Measurements from ENCODE around the gene LUC7L2.
"Not testable (repeated sequence)": the region's sequence is repeated elsewhere in the genome, so short reads cannot be mapped to it uniquely, and the experiment has no call there.

Gene LUC7L2

DNA sequence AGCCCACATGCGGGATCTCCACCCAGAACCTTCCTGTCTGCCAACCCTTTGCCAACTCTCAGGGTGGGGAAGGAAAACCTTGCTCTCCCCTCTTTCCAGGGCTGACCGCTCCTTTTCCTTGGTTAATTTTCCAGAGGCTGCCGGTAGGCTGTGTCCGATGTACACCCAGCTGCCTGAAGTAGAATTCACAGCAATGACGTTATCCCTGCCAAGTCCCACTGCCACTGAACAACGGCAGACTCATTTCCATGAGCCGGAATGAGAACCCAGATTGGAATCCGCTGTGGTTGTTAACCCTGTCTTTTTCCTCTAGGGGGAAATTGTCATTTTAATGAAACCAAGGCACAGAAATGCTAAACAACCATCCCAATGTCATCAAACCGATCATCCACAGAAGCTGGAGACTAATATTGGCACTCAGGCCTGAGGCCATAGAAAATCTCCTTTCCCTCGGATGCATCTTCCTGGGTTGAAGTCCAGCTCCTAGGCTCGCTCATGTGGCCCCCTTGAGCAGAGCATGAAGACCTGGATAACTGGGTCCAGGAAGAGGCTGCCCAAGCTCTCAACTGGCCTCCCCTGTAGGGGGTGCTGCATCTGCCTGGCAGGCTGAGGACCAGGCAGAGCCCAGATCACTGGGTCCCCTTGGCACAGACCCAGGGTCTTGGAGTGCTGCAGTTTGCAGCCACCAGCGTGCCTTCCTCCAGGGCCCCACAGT, 93.4 kb downstream of the LUC7L2 start:
- DNase-seq, result no peak

DNA sequence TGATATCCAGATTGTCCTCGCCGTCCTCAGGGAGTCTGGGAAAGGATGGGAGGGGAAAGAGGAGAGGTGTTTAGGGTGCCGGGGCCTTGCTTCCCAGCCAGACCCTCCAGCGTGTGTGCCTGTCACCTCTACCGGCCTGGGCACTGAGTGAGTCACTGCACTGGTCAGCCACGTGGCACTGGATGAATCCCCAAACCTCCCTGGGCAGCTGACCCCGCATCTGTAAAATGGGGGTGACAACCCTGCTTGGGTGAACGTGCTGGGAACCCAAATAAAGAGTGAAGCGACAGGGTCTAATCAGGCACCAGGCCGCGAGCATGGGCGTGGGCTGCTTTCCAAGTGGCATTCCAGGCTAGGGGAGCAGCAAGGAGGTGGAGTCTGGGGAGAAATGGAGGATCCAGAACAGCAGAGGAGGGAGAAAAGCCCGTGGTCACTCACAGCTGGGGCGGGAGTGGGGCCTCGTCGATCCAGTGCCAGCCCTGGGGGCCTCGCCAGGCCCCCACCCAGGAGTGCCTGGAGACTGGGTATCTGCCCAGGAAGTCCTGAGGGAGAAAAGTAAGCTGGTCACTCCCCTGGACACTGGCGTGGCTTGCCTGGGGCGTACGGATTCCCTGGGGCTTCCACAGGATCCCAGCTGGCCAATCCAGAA, 94.1 kb downstream of the LUC7L2 start:
- DNase-seq, result no peak

DNA sequence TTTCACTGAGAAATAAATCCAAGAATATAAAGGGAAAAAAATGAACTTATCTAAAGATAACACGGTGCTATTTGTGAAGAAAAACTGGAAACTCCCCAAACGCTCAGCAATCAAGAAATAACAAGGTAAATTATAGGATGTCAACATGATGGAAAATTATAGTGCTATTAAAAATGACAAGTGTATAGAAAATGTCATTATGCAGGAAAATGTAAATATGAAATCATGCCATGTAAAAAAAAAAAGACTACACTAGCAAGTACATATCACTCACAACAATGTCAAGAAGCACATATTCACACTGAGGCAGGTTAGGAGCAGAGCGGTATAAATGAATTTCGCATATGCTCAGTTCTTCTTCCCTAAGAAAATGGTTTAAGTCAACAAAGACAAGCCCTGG, 96.1 kb downstream of the LUC7L2 start:
- DNase-seq, result no peak

DNA sequence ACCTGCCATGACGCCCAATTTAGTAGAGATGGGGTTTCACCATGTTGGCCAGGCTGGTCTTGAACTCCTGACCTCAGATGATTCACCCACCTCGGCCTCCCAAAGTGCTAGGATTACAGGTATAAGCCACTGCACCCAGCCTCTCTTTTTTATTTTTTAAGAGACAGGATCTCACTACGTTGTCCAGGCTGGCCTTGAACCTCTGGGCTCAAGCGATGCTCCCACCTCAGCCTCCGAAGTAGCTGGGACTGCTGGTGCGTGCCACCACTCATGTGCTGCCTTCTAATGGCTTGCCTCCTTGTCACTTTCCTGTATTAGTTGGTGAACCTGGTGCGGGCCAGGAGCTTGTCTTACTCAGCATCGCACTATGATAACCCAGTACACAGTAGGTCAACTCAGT, 96.8 kb downstream of the LUC7L2 start:
- no peak for DNase-seq

DNA sequence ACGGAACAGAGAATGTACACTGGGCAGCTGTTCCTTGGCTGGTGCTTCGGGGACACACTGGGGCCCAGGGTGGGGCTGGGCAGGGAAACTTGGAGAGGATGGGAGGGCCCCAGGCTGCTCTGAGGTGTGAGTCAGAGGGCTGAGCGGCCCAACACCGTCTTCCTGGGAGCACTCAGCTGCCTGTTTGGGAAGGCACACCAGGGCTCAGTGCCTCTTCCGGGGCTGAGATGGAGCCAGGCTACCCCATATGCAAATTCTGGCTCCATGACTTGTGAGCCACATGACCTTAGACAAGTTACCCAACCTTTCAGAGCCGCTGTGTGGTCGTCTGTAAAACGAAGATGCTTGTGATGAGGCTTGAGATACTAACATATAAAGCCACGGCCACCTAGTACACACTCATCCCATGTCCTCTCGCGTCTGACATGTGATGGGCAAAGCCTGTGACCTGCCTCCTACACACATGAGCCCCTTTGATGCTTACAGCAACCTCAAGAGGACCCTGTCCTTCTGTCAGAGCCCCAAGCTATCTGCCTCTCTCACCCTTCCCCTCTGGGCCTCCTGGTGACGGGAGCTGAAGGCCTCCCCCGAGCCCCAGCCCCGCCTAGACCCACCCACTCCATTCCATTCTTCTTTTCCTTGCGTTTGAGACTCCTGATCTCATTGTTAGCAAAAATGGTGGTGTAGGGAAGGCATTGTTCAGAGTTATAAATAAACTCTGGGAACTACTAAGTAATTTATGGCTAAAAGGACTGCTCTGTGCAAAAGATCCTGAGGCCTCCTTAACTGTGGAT, 97.7 kb downstream of the LUC7L2 start:
- DNase-seq, result no peak

DNA sequence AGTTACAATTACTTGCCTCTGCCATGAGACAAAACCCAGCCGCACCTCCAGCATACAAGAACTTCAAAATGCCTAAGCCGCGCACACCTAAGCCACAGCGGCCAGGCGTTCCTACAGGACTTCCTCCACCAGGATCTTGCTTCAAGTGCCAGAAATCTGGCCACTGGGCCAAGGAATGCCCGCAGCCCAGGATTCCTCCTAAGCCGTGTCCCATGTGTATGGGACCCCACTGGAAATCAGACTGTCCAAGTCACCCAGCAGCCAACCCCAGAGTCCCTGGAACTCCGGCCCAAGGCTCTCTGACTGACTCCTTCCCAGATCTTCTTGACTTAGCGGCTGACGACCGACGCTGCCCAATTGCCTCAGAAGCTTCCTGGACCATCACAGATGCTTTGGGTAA, 103.7 kb downstream of the LUC7L2 start:
- DNase-seq, result not testable (repeated sequence)

DNA sequence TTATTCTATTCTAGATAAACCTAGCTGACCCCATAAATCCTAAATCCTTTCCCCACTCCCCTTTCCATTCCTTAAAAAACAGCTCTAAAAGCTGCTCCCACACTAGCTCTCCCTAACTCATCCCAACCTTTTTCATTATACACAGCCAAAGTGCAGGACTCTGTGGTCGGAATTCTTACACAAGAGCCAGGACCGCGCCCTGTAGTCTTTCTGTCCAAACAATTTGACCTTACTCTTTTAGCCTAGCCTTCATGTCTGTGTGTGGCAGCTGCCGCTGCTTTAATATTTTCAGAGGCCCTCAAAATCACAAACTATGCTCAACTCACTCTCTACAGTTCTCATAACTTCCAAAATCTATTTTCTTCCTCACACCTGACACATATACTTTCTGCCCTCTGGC, 104.8 kb downstream of the LUC7L2 start:
- not testable (repeated sequence) for DNase-seq

DNA sequence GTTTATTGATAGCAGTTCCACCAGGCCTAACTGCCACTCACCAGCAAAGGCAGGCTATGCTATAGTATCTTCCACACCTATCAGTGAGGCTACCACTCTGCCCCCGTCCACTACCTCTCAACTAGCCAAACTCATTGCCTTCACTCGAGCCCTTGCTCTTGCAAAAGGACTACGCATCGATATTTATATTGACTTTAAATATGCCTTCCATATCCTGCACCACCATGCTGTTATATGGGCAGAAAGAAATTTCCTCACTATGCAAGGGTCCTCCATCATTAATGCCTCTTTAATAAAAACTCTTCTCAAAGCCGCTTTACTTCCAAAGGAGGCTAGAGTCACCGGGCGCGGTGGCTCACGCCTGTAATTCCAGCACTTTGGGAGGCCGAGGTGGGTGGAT, 105.4 kb downstream of the LUC7L2 start:
- not testable (repeated sequence) for DNase-seq

DNA sequence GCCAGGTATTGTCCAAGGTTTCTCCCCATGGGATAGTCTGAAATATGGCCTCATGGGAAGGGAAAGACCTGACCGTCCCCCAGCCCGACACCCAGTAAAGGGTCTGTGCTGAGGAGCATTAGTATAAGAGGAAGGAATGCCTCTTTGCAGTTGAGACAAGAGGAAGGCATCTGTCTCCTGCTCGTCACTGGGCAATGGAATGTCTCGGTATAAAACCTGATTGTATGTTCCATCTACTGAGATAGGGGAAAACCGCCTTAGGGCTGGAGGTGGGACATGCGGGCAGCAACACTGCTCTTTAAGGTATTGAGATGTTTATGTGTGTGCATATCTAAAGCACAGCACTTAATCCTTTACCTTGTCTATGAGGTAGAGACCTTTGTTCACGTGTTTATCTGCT, 108.0 kb downstream of the LUC7L2 start:
- not testable (repeated sequence) for DNase-seq

DNA sequence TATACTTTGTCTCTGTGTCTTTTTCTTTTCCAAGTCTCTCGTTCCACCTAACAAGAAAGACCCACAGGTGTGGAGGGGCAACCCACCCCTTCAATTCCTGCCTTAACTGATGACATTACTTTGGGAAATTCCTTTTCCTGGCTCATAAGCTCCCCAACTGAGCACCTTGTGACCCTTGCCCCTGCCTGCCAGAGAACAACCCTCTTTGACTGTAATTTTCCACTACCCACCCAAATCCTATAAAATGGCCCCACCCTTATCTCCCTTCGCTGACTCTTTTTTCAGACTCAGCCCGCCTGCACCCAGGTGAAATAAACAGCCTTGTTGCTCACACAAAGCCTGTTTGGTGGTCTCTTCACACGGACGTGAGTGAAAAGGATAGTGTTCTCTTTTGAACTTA, 108.6 kb downstream of the LUC7L2 start:
- not testable (repeated sequence) for DNase-seq

DNA sequence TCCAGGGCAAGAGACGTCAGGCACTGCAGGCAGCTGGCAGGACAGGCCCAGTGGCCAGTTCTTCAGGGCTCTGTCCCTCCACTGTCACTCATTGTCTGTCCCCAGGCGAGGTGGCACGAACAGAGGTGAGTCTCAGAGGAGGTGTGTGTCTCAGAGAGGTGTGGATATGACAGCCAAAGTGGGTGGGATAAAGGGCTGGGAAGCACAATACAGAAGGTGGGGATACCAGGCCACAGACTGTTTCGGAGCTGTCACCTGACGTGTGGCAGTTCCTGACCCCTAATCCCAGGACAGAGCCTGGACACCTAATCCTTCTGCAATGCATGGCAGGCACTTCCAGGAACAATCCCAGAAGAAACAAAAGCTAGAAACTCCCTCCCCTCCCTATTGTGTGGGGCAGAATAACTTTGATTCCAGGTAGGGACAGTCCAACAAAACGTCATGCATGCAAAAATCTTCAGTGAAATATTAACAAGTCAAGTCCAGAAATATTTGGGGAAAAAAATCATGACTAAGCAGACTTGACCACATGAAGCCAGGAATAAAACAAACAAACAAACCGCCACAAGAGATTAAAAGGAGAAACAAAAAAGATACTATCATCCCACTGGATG, 112.2 kb downstream of the LUC7L2 start:
- DNase-seq, result no peak

All from NCI-H187 (cell line).